Measurements from ENCODE around the gene CCDC87. TPM values are rescaled to one million over a fixed set of nuclear protein-coding genes. Genes with fewer than 3 reads are reported as not detected.
"Not testable (repeated sequence)": the region's sequence is repeated elsewhere in the genome, so short reads cannot be mapped to it uniquely, and the experiment has no call there.

CCDC87 gene
- total RNA-seq, 1 donor from 2014 or later: 0.54 TPM

- no peaks in the 10 kb centered on the region for H3K36me3 Mint-ChIP-seq (ENCODE audit: low read depth, unreplicated experiment)
- peaks cover 14% of the 10 kb centered on the region for H3K4me1 Mint-ChIP-seq (ENCODE audit: unreplicated experiment)
- H3K4me3 Mint-ChIP-seq (ENCODE audit: unreplicated experiment): peak overlapping the region; percentile 21
- no peaks in the 10 kb centered on the region for H3K9me3 Mint-ChIP-seq (ENCODE audit: unreplicated experiment)
- TF ChIP-seq CTCF (IDR thresholded peaks at IDR 0.05; ENCODE audit: unreplicated experiment): no peak
- no peak for DNase-seq (ENCODE audit: low spot score)
- H3K27me3 Mint-ChIP-seq (ENCODE audit: unreplicated experiment): peaks cover 7% of the 10 kb centered on the region
- peak overlapping the region; percentile 5 for H3K27ac Mint-ChIP-seq (ENCODE audit: unreplicated experiment)
Observed at GRCh38 chr11:66591175-66591574, 1.7 kb downstream of the CCDC87 start.

DNA sequence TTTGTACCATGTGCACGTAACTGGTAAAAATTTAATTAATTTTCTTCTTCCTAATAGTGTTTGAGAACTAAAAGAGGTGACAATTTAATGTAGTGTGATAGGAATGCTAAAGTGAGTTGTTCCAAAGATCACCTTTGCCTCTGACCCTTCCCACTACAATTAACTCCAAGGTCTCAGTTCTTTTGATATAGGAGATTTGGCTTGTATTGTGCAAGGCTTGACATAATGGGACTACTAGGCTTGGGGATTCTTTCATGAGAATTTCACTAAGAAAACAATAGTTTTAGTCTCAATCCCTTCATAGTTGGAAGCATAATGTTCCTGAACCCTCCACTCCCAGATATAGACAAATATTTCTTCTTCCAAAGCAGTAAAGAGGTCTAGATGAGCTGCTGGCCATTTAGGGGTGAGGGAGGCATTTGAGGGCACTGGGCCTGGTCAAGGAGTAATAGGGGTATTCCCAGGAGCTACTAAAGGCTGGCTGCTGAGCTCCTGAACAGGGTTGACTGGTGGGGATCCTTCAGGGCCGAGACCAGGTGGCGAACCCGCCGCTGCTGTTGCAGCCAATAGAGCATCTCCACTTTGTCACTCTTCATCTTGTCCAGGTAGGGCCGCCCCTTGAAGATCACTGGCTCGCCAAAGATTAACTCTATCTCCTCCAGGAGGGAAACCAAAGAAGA is 2.7 kb downstream of the CCDC87 start:
- no peaks in the 10 kb centered on the region for H3K36me3 Mint-ChIP-seq (ENCODE audit: low read depth, unreplicated experiment)
- peaks cover 7% of the 10 kb centered on the region for H3K27me3 Mint-ChIP-seq (ENCODE audit: unreplicated experiment)
- no peak overlapping the region for H3K4me3 Mint-ChIP-seq (ENCODE audit: unreplicated experiment)
- no peak for TF ChIP-seq CTCF (IDR thresholded peaks at IDR 0.05; ENCODE audit: unreplicated experiment)
- DNase-seq (ENCODE audit: low spot score): no peak
- H3K4me1 Mint-ChIP-seq (ENCODE audit: unreplicated experiment): peaks cover 13% of the 10 kb centered on the region
- no peak overlapping the region for H3K27ac Mint-ChIP-seq (ENCODE audit: unreplicated experiment)
- H3K9me3 Mint-ChIP-seq (ENCODE audit: unreplicated experiment): no peaks in the 10 kb centered on the region

DNA sequence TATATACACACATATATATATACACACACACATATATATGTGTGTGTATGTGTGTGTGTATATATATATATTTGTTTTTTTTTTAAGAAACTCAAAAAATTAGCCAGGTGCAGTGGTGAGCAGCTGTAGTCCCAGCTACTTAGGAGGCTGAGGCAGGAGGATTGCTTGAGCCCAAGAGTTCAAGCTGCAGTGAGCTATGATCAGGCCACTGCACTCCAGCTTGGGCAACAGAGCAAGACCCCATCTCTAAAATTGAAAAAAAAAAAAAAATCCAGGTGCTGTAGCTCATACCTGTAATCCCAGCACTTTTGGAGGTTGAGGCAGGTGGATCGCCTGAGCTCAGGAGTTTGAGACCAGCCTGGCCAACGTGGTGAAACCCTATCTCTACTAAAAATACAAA is 3.5 kb downstream of the CCDC87 start:
- H3K4me3 Mint-ChIP-seq (ENCODE audit: unreplicated experiment); H3K27me3 Mint-ChIP-seq (ENCODE audit: unreplicated experiment); H3K36me3 Mint-ChIP-seq (ENCODE audit: low read depth, unreplicated experiment); DNase-seq (ENCODE audit: low spot score); H3K27ac Mint-ChIP-seq (ENCODE audit: unreplicated experiment); H3K9me3 Mint-ChIP-seq (ENCODE audit: unreplicated experiment): not testable (repeated sequence)
- H3K4me1 Mint-ChIP-seq (ENCODE audit: unreplicated experiment): peaks cover 10% of the 10 kb centered on the region

GRCh38 chr11:66586136-66586535 is 6.7 kb downstream of the CCDC87 start:
- Mint-ChIP-seq H3K27ac (ENCODE audit: unreplicated experiment) (no peak overlapping the region), H3K4me1 (ENCODE audit: unreplicated experiment) (no peaks in the 10 kb centered on the region), H3K36me3 (ENCODE audit: low read depth, unreplicated experiment) (no peaks in the 10 kb centered on the region), H3K9me3 (ENCODE audit: unreplicated experiment) (peaks cover 4% of the 10 kb centered on the region), H3K4me3 (ENCODE audit: unreplicated experiment) (no peak overlapping the region), H3K27me3 (ENCODE audit: unreplicated experiment) (peaks cover 1% of the 10 kb centered on the region)
- TF ChIP-seq CTCF (IDR thresholded peaks at IDR 0.05; ENCODE audit: unreplicated experiment): no peak
- DNase-seq (ENCODE audit: low spot score): no peak

DNA sequence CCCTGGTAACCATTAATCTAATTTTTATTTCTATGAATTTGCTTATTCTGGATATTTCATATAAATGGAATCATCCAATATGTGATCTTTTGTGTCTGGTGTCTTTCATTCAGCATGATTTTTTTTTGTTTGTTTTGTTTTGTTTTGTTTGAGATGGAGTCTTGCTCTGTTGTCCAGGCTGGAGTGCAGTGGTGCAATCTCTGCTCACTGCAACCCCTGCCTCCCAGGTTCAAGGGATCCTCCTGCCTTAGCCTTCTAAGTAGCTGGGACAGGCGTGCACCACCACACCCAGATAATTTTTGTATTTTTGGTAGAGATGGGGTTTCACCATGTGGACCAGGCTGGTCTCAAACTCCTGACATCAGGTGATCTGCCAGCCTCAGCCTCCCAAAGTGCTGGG is 7.4 kb downstream of the CCDC87 start:
- not testable (repeated sequence) for H3K9me3 Mint-ChIP-seq (ENCODE audit: unreplicated experiment); H3K4me3 Mint-ChIP-seq (ENCODE audit: unreplicated experiment); DNase-seq (ENCODE audit: low spot score); H3K27me3 Mint-ChIP-seq (ENCODE audit: unreplicated experiment); H3K4me1 Mint-ChIP-seq (ENCODE audit: unreplicated experiment); H3K27ac Mint-ChIP-seq (ENCODE audit: unreplicated experiment); H3K36me3 Mint-ChIP-seq (ENCODE audit: low read depth, unreplicated experiment)

- not testable (repeated sequence) for H3K9me3 Mint-ChIP-seq (ENCODE audit: unreplicated experiment); H3K27me3 Mint-ChIP-seq (ENCODE audit: unreplicated experiment); H3K4me1 Mint-ChIP-seq (ENCODE audit: unreplicated experiment); DNase-seq (ENCODE audit: low spot score); H3K27ac Mint-ChIP-seq (ENCODE audit: unreplicated experiment); H3K36me3 Mint-ChIP-seq (ENCODE audit: low read depth, unreplicated experiment); H3K4me3 Mint-ChIP-seq (ENCODE audit: unreplicated experiment)
Observed at GRCh38 chr11:66582565-66583147, 10.2 kb downstream of the CCDC87 start.

Data from endothelial cell (in vitro differentiated cells).